NB4 (cell line): ENCODE results near the gene TRIM3.
"Not testable (repeated sequence)": the region's sequence is repeated elsewhere in the genome, so short reads cannot be mapped to it uniquely, and the experiment has no call there.

Experiments
- CTCF ChIP-seq: IDR thresholded peaks from one replicate; pipeline ENCODE4 v1.5.1; 2012; ENCODE audit warnings: low read depth, low read length
- MYC ChIP-seq: IDR thresholded peaks from 2 replicates; pipeline ENCODE4 v1.6.1; 2011; ENCODE audit warnings: low read depth, low read length
- POLR2A ChIP-seq: IDR thresholded peaks from 2 replicates; pipeline ENCODE4 v1.6.1; 2011; ENCODE audit warnings: mild to moderate bottlenecking; ENCODE audit not compliant: insufficient read length; ENCODE audit errors: extremely low read depth

- not testable (repeated sequence) for TF ChIP-seq CTCF, POLR2A, MYC
These were observed 48.2 kb upstream of the TRIM3 start for GRCh38 chr11:6521946-6522345.
